ENCODE results near the gene MAPK8IP1.

The MAPK8IP1 gene

DNA sequence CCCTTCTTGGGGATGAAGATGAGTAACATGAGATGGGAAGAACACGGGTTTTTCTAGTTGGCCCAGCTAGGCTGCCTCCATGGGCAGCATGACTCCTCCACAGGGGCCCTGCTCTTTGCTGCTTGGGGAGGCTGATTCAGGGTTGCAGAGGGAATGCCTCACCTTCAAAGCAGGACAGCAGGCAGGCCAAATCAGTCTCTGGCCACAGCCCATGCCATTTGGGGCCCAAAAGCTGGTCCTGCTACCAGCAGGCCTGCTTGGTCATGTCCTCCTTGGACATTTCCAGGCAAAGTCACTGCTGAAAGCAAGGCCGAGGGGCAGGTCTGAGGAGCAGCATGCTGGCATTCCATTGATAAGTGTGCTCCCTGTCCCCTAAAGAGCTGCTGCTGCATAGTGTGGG is 13.8 kb upstream of the MAPK8IP1 start:
- H3K4me3 ChIP-seq (ENCODE audit: low read depth, low read length): no peak overlapping the region
- no peak for TF ChIP-seq CTCF (IDR thresholded peaks at IDR 0.05; ENCODE audit: low read depth, low read length, missing control alignments)
- DNase-seq (ENCODE audit: low read depth): no peak
- in situ Hi-C loops (cut with HindIII; ENCODE audit: low sequenced_read_pairs): no loop called here

DNA sequence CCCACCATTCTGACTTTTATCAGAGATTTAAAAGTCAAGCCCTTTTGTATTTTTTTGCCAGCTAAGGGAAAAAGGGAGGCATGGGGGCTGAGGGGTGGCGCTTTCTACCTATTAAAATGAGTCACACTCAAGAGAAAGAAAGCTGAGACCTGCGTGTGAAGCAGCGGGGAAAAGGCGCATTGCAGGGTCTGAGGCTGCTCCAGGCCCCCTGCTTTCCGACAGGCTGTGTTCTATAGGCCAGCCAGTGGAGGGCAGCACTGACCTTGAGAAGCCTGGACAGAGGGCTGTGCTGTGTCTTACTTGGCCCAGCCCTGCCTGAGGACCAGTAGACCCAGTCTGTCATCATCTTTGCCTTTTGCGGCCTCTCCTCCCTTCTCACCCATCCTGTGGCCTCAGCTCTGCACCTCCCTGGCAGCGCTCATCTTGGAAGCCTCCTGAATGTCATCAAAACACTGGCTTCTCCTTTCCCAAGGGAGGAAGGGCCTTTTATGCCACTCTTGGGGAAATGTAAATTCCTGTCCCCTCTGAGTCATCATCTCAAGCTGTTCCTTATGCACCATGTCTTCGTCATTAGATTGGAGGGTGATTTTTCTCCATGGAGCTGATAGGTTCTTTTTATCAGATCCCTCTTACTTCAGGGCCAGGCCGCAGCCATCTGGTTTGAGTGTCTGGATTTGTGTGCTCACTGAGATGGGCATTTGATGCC is 12.6 kb upstream of the MAPK8IP1 start:
- H3K4me3 ChIP-seq (ENCODE audit: low read depth, low read length): no peak overlapping the region
- in situ Hi-C loops (cut with HindIII; ENCODE audit: low sequenced_read_pairs): no loop called here
- peak; percentile 87 for TF ChIP-seq CTCF (IDR thresholded peaks at IDR 0.05; ENCODE audit: low read depth, low read length, missing control alignments)
- DNase-seq (ENCODE audit: low read depth): peak; percentile 74

DNA sequence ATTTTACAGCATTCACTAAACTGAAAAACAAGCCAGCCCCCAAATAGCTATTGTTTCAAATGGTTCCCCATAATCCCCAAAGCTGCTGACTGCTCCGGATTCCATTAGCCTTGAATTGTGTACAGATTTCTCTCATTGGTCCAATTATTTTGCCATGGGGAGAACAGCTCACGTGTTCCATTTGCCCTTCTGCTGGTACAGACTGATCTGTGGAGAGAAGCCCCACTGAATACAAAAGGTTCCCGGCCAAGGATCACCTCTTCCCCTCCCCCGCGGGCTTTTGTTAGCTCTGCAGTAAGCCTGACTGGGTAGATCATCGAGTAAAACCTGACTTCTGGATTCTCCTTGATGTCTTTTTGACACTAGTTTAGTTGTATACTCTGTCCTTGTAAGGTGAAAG is 9.1 kb upstream of the MAPK8IP1 start:
- no peak for DNase-seq (ENCODE audit: low read depth)
- TF ChIP-seq CTCF (IDR thresholded peaks at IDR 0.05; ENCODE audit: low read depth, low read length, missing control alignments): no peak
- in situ Hi-C loops (cut with HindIII; ENCODE audit: low sequenced_read_pairs): no loop called here
- H3K4me3 ChIP-seq (ENCODE audit: low read depth, low read length): no peak overlapping the region

DNA sequence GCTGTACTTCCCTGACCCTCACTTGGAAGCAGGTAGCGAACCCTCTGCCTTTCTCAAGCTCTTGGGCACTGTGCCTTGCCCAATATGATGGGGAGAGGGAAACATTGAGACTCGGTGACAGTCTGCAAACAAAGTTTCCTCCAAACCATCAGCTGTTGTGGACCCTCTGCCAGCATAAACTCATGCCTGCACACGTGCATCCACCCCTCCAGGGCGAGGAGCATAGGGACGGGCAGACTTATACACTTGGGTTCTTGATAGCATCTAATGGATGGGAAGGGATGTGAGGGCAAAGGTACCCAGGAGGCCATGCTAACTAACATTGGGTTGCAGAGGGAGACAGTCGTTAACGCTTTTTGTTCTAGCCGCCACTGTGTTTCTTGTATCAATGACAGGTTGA is 8.2 kb upstream of the MAPK8IP1 start:
- TF ChIP-seq CTCF (IDR thresholded peaks at IDR 0.05; ENCODE audit: low read depth, low read length, missing control alignments): no peak
- H3K4me3 ChIP-seq (ENCODE audit: low read depth, low read length): no peak overlapping the region
- DNase-seq (ENCODE audit: low read depth): no peak
- in situ Hi-C loops (cut with HindIII; ENCODE audit: low sequenced_read_pairs): no loop called here

DNA sequence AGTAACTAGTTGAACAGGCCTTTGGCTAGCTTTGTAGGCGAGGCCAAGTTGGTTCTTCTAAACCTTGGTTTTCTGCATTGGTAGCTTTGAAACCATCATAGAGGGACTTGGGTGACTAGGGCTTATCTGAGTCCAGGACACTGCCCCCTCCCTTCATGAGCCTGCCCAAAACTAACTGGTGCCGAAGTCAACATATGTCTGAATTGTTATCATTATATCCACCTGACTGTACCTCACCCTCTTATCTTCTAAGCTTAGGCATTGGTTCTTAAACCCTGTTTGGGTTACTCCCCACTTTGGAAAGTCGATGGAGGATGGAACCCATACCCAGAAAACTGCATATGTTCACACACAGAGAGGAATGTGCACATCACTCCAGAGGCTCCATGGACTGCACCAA is 7.6 kb upstream of the MAPK8IP1 start:
- DNase-seq (ENCODE audit: low read depth): no peak
- TF ChIP-seq CTCF (IDR thresholded peaks at IDR 0.05; ENCODE audit: low read depth, low read length, missing control alignments): no peak
- no peak overlapping the region for H3K4me3 ChIP-seq (ENCODE audit: low read depth, low read length)
- in situ Hi-C loops (cut with HindIII; ENCODE audit: low sequenced_read_pairs): no loop called here

- in situ Hi-C loops (cut with HindIII; ENCODE audit: low sequenced_read_pairs): no loop called here
- DNase-seq (ENCODE audit: low read depth): no peak
- no peak overlapping the region for H3K4me3 ChIP-seq (ENCODE audit: low read depth, low read length)
- no peak for TF ChIP-seq CTCF (IDR thresholded peaks at IDR 0.05; ENCODE audit: low read depth, low read length, missing control alignments)
Observed at GRCh38 chr11:45879803-45880686, 5.4 kb upstream of the MAPK8IP1 start.

Data from astrocyte of the cerebellum (primary cell).